Mesenchymal stem cell (in vitro differentiated cells and primary cell): Measurements from ENCODE around the gene MYO9B.

Experiments used
- DNase-seq: peaks from one replicate; pipeline ENCODE4 v3.0.0-alpha.2; 2013
- H2AFZ ChIP-seq: one replicate; pipeline ENCODE4 v1.6.1; 2013; ENCODE audit warnings: low read depth, mild to moderate bottlenecking, control low read depth, inconsistent platforms, low read length, moderate library complexity
- H2AK5ac ChIP-seq: 2 replicates; pipeline ENCODE4 v1.6.1; 2013; ENCODE audit warnings: low read length, moderate library complexity, mild to moderate bottlenecking, inconsistent platforms; ENCODE audit not compliant: severe bottlenecking
- H2BK120ac ChIP-seq: one replicate; pipeline ENCODE4 v1.6.1; 2013; ENCODE audit warnings: low read depth, mild to moderate bottlenecking, inconsistent platforms, low read length, moderate library complexity
- H2BK12ac ChIP-seq, 2 experiments: one replicate each; pipeline ENCODE4 v1.6.1; 2013; ENCODE audit warnings: inconsistent platforms in 2 of 2, low read length in 2 of 2, mild to moderate bottlenecking in 2 of 2, moderate library complexity in 2 of 2, control low read depth in 1 of 2
- H2BK15ac ChIP-seq: one replicate; pipeline ENCODE4 v1.6.1; 2013; ENCODE audit warnings: mild to moderate bottlenecking, low read depth, inconsistent platforms; ENCODE audit not compliant: poor library complexity, severe bottlenecking
- H2BK5ac ChIP-seq: 2 replicates; pipeline ENCODE4 v1.6.1; 2013; ENCODE audit warnings: low read depth, mild to moderate bottlenecking, low read length, control low read depth, inconsistent platforms; ENCODE audit not compliant: poor library complexity, severe bottlenecking
- H3K14ac ChIP-seq, 2 experiments: one replicate each; pipeline ENCODE4 v1.6.1; 2013; ENCODE audit warnings: inconsistent platforms in 2 of 2, low read length in 2 of 2, control low read depth in 1 of 2, mild to moderate bottlenecking in 1 of 2, moderate library complexity in 1 of 2
- H3K18ac ChIP-seq, 2 experiments: one replicate each; pipeline ENCODE4 v1.6.1; 2013; ENCODE audit warnings: inconsistent platforms in 2 of 2, low read length in 2 of 2, control low read depth in 1 of 2, low read depth in 1 of 2, mild to moderate bottlenecking in 1 of 2
- H3K23ac ChIP-seq, 2 experiments: one replicate each; pipeline ENCODE4 v1.6.1; 2013; ENCODE audit warnings: inconsistent platforms in 2 of 2, low read length in 2 of 2, mild to moderate bottlenecking in 2 of 2, moderate library complexity in 2 of 2, control low read depth in 1 of 2
- H3K27ac ChIP-seq: 2 replicates; pipeline ENCODE4 v1.5.1; 2013; ENCODE audit warnings: mild to moderate bottlenecking, moderate library complexity, low read length, control low read depth, inconsistent platforms; ENCODE audit not compliant: poor library complexity, severe bottlenecking
- H3K27me3 ChIP-seq, 2 experiments: 2 replicates each; pipeline versions ENCODE4 v1.6.1 to v1.7.0; 2013; ENCODE audit warnings: low read length in 2 of 2, mild to moderate bottlenecking in 2 of 2, moderate library complexity in 2 of 2, control low read depth in 1 of 2, inconsistent platforms in 1 of 2; ENCODE audit not compliant: control insufficient read depth in 1 of 2, insufficient read depth in 1 of 2
- H3K36me3 ChIP-seq, 2 experiments: 2 replicates each; pipeline versions ENCODE4 v1.6.1 to v1.7.0; 2013; ENCODE audit warnings: low read length in 2 of 2, control low read depth in 1 of 2, inconsistent platforms in 1 of 2, low read depth in 1 of 2, mild to moderate bottlenecking in 1 of 2; ENCODE audit not compliant: insufficient read depth in 2 of 2, control insufficient read depth in 1 of 2
- H3K4ac ChIP-seq, 2 experiments: one replicate each; pipeline ENCODE4 v1.6.1; 2013; ENCODE audit warnings: inconsistent platforms in 2 of 2, low read length in 2 of 2, mild to moderate bottlenecking in 2 of 2, moderate library complexity in 2 of 2, control low read depth in 1 of 2, low read depth in 1 of 2
- H3K4me1 ChIP-seq: 2 replicates; pipeline ENCODE4 v1.6.1; 2013; ENCODE audit warnings: low read depth, low read length, control low read depth; ENCODE audit not compliant: control insufficient read depth, insufficient read depth
- H3K4me2 ChIP-seq: 2 replicates; pipeline ENCODE4 v1.6.1; 2013; ENCODE audit warnings: low read length, mild to moderate bottlenecking, inconsistent platforms; ENCODE audit not compliant: poor library complexity, severe bottlenecking
- H3K4me3 ChIP-seq, 2 experiments: 2 replicates each; pipeline versions ENCODE4 v1.5.1 to v1.7.0; 2013; ENCODE audit warnings: low read length in 2 of 2, mild to moderate bottlenecking in 2 of 2, control low read depth in 1 of 2, low read depth in 1 of 2; ENCODE audit not compliant: insufficient read depth in 1 of 2
- H3K79me1 ChIP-seq: replicated peaks from 2 replicates; pipeline ENCODE4 v1.6.1; 2013; ENCODE audit warnings: mild to moderate bottlenecking, control low read depth, low read length, inconsistent platforms; ENCODE audit not compliant: poor library complexity, severe bottlenecking
- H3K9ac ChIP-seq: 2 replicates; pipeline ENCODE4 v1.7.0; 2013; ENCODE audit warnings: mild to moderate bottlenecking, low read length, moderate library complexity
- H3K9me3 ChIP-seq: 2 replicates; pipeline ENCODE4 v1.7.0; 2013; ENCODE audit warnings: mild to moderate bottlenecking, low read length; ENCODE audit not compliant: control insufficient read depth
- H4K8ac ChIP-seq: one replicate; pipeline ENCODE4 v1.6.1; 2013; ENCODE audit warnings: inconsistent platforms, mild to moderate bottlenecking, low read length, moderate library complexity
- H4K91ac ChIP-seq: one replicate; pipeline ENCODE4 v1.6.1; 2013; ENCODE audit warnings: mild to moderate bottlenecking, low read length, inconsistent platforms
- WGBS: methylation state at CpG from one replicate; pipeline ENCODE4 v1.1.7; 2013; ENCODE audit warnings: mixed read lengths; 5-methylcytosine and 5-hydroxymethylcytosine counted together

The MYO9B gene

GRCh38 chr19:17235300-17235970 is 159.9 kb downstream of the MYO9B start:
- Histone ChIP-seq H3K36me3 (peaks cover 31 to 62% of the 10 kb centered on the region in 2 experiments), H3K9me3 (no peaks in the 10 kb centered on the region), H3K27ac (peak overlapping the region; percentile 68), H3K4me2 (peak overlapping the region; percentile 92), H3K23ac (peak overlapping the region in 1 of 2 experiments; percentile 77), H2BK15ac (peak overlapping the region; percentile 83), H3K4me3 (peak overlapping the region; percentile 68 to 74), H3K18ac (peak overlapping the region; percentile 40 to 96), H3K79me1 (peaks cover 22% of the 10 kb centered on the region), H2BK5ac (no peak overlapping the region), H4K91ac (peak overlapping the region; percentile 92), H2BK12ac (peak overlapping the region in 1 of 2 experiments; percentile 87), H3K14ac (peak overlapping the region in 1 of 2 experiments; percentile 90), H2AFZ (no peak overlapping the region), H3K4ac (peak overlapping the region; percentile 21 to 28), H2BK120ac (peak overlapping the region; percentile 54), H4K8ac (peak overlapping the region; percentile 92), H3K4me1 (peaks cover 26% of the 10 kb centered on the region), H3K9ac (peak overlapping the region; percentile 60), H2AK5ac (peak overlapping the region; percentile 90), H3K27me3 (no peaks in the 10 kb centered on the region)
- DNase-seq = peak; percentile 79
- WGBS = 3% methylated on average over 63 of the region's 80 CpGs

GRCh38 chr19:17235971-17236777 is 160.6 kb downstream of the MYO9B start:
- Histone ChIP-seq H3K4me2 (peak overlapping the region; percentile 92), H2AFZ (no peak overlapping the region), H3K27me3 (no peaks in the 10 kb centered on the region), H3K9ac (no peak overlapping the region), H2BK5ac (no peak overlapping the region), H3K4ac (peak overlapping the region; percentile 28 to 56), H3K27ac (peak overlapping the region; percentile 65), H4K8ac (peak overlapping the region; percentile 92), H2AK5ac (peak overlapping the region; percentile 56), H3K14ac (peak overlapping the region in 1 of 2 experiments; percentile 90), H4K91ac (peak overlapping the region; percentile 70), H2BK15ac (peak overlapping the region; percentile 78), H3K36me3 (peaks cover 28 to 60% of the 10 kb centered on the region in 2 experiments), H3K23ac (peak overlapping the region in 1 of 2 experiments; percentile 77), H2BK12ac (peak overlapping the region in 1 of 2 experiments; percentile 87), H3K18ac (peak overlapping the region; percentile 57 to 96), H3K9me3 (no peaks in the 10 kb centered on the region), H3K4me1 (peaks cover 30% of the 10 kb centered on the region), H3K79me1 (peaks cover 17% of the 10 kb centered on the region), H3K4me3 (peak overlapping the region; percentile 68 to 74), H2BK120ac (peak overlapping the region; percentile 82)
- WGBS = 10% methylated on average over 7 of the region's 27 CpGs
- no peak for DNase-seq

- no peak for DNase-seq
- H3K18ac ChIP-seq = peak overlapping the region in 1 of 2 experiments; percentile 90
- H3K36me3 ChIP-seq = peaks cover 21 to 57% of the 10 kb centered on the region in 2 experiments
- no peak overlapping the region for H2AFZ ChIP-seq
- no peak overlapping the region for H3K4me3 ChIP-seq
- H4K8ac ChIP-seq = no peak overlapping the region
- no peak overlapping the region for H3K9ac ChIP-seq
- no peak overlapping the region for H2BK120ac ChIP-seq
- H3K14ac ChIP-seq = no peak overlapping the region
- H3K27me3 ChIP-seq = no peaks in the 10 kb centered on the region
- peaks cover 16% of the 10 kb centered on the region for H3K79me1 ChIP-seq
- no peaks in the 10 kb centered on the region for H3K9me3 ChIP-seq
- no peak overlapping the region for H2BK5ac ChIP-seq
- H3K23ac ChIP-seq = no peak overlapping the region
- 91% methylated on average over 18 of the region's 18 CpGs for WGBS
- H2AK5ac ChIP-seq = no peak overlapping the region
- H4K91ac ChIP-seq = no peak overlapping the region
- H3K4me1 ChIP-seq = peaks cover 34% of the 10 kb centered on the region
- H3K4ac ChIP-seq = peak overlapping the region in 1 of 2 experiments; percentile 45
- peak overlapping the region in 1 of 2 experiments; percentile 87 for H2BK12ac ChIP-seq
- H2BK15ac ChIP-seq = no peak overlapping the region
- H3K4me2 ChIP-seq = no peak overlapping the region
- no peak overlapping the region for H3K27ac ChIP-seq
These were observed 161.4 kb downstream of the MYO9B start for GRCh38 chr19:17236811-17237543.
